CD4-positive, alpha-beta memory T cell (primary cell): ENCODE measurements around the gene CDC25C. TPM values are rescaled to one million over a fixed set of nuclear protein-coding genes. Genes with fewer than 3 reads are reported as not detected.

ENCODE experiments used
- CTCF ChIA-PET: fragments of 350-600 bp; sonication (Branson Sonifier 250); formaldehyde crosslinking; loops from one replicate; lab custom pipeline; 2021; ENCODE audit warnings: inconsistent platforms; ENCODE audit not compliant: partially characterized antibody; lab: Charles Lee
- POLR2A ChIA-PET: fragments of 350-600 bp; sonication (Branson Sonifier 250); formaldehyde crosslinking; loops from one replicate; lab custom pipeline; 2021; ENCODE audit not compliant: partially characterized antibody; lab: Charles Lee
- DNase-seq, 5 donors: peaks; one replicate each; pipeline versions ENCODE4 v3.0.0 to v3.0.0-alpha.2; 2020 to 2022; ENCODE audit warnings: mixed read lengths in 1 of 5
- H3K27ac ChIP-seq: one replicate; pipeline ENCODE4 v1.7.0; 2013; ENCODE audit warnings: low read depth, low read length
- H3K27me3 ChIP-seq: 2 replicates; pipeline ENCODE4 v1.7.0; 2013; ENCODE audit warnings: mild to moderate bottlenecking, low read length, moderate library complexity; ENCODE audit not compliant: insufficient read depth
- H3K36me3 ChIP-seq: 2 replicates; pipeline ENCODE4 v1.7.0; 2013; ENCODE audit warnings: mild to moderate bottlenecking, low read length, moderate library complexity; ENCODE audit not compliant: insufficient read depth
- H3K4me1 ChIP-seq: 2 replicates; pipeline ENCODE4 v1.7.0; 2013; ENCODE audit warnings: mild to moderate bottlenecking, low read length, moderate library complexity; ENCODE audit not compliant: insufficient read depth
- H3K4me3 ChIP-seq, 2 donors: one replicate each; pipeline ENCODE4 v1.7.0; 2013; ENCODE audit warnings: low read length in 2 of 2, mild to moderate bottlenecking in 1 of 2
- H3K9me3 ChIP-seq, 2 donors: one replicate each; pipeline ENCODE4 v1.7.0; 2013; ENCODE audit warnings: low read length in 2 of 2, control low read depth in 1 of 2; ENCODE audit not compliant: control insufficient read depth in 1 of 2
- H3K27ac Mint-ChIP-seq, 7 donors: one replicate each; pipeline ENCODE4 v1.8.0; 2020 to 2021; ENCODE audit warnings: mixed read lengths in 7 of 7, mild to moderate bottlenecking in 6 of 7, inconsistent platforms in 3 of 7, moderate library complexity in 3 of 7
- H3K27me3 Mint-ChIP-seq, 2 donors: one replicate each; pipeline ENCODE4 v1.8.0; 2020 to 2021; ENCODE audit warnings: mixed read lengths in 2 of 2
- H3K36me3 Mint-ChIP-seq, 2 donors: one replicate each; pipeline ENCODE4 v1.8.0; 2020 to 2021; ENCODE audit warnings: mixed read lengths in 2 of 2, inconsistent platforms in 1 of 2, mild to moderate bottlenecking in 1 of 2
- H3K4me1 Mint-ChIP-seq, 4 donors: one replicate each; pipeline ENCODE4 v1.8.0; 2020 to 2021; ENCODE audit warnings: mixed read lengths in 4 of 4, mild to moderate bottlenecking in 1 of 4
- H3K4me3 Mint-ChIP-seq, 8 donors: one replicate each; pipeline ENCODE4 v1.8.0; 2020 to 2021; ENCODE audit warnings: mixed read lengths in 8 of 8, mild to moderate bottlenecking in 7 of 8, moderate library complexity in 6 of 8, inconsistent platforms in 3 of 8
- H3K9me3 Mint-ChIP-seq, 8 donors: one replicate each; pipeline ENCODE4 v1.8.0; 2020 to 2021; ENCODE audit warnings: mixed read lengths in 8 of 8, mild to moderate bottlenecking in 5 of 8, inconsistent platforms in 3 of 8, moderate library complexity in 1 of 8
- intact Hi-C: fragments of 100-400 bp; cut with micrococcal nuclease; formaldehyde crosslinking; loops from one replicate; pipeline ENCODE4 v1.15.1; 2023
- polyA plus RNA-seq, 2 donors: library from polyadenylated mRNA; unstranded; fragments of 300-500 nt; fragmentation: Illumina TruSeq; gene quantifications; one replicate each; pipeline ENCODE4 v1.2.3, GENCODE V29; 2021
- total RNA-seq, 2 experiments: library from RNA; stranded (reverse); gene quantifications; one replicate each; pipeline ENCODE4 v1.2.3, GENCODE V29; 2021

The CDC25C gene
- total and polyA plus RNA-seq, 4 experiments from 2014 or later, result not detected

DNA sequence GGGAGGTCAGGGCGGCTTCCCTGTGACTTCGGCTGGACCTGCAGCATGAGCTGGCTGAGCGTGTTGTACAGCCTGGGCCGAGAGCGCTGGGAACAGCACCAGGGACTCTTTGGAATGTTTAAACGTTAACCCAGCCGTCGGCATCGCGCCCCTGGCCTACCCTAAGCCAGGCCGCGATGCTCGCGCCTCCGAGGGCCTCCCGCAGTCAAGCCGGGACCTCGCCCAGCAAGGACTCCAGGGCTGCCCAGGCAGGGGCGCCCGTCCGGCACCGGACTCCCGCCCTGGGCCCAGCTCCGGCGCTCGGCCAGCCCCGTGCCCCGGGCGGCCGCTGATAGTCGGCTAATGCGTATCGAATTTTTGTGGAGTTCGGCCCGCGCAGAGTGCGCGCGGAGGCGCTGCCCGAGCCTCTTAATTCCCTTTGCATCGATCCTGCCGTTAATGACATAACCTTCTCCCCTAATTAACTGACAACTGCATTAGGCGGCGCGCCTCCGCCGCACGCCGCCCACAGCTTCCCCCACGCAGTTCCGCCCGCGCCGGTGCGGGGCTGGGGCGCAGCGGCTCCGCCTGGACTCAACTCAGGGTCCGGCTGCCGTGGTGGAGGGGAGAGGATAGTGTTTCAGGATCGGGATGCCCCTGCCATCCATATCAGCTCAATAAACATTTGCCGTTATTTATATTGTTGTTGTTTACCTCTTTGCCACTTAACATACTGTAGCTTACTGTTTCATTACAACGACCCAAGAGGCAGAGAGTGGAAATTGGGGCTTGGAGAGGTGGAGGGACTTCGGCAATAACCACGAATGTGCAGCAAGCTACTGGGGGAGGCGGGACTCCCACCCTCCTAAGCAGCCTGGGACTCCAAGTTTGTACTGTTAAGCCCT, 89.7 kb downstream of the CDC25C start:
- H3K27me3 Mint-ChIP-seq, result peaks cover 37 to 45% of the 10 kb centered on the region in 2 donors
- no peak overlapping the region for H3K4me3 ChIP-seq
- POLR2A ChIA-PET, result no interaction called here

DNA sequence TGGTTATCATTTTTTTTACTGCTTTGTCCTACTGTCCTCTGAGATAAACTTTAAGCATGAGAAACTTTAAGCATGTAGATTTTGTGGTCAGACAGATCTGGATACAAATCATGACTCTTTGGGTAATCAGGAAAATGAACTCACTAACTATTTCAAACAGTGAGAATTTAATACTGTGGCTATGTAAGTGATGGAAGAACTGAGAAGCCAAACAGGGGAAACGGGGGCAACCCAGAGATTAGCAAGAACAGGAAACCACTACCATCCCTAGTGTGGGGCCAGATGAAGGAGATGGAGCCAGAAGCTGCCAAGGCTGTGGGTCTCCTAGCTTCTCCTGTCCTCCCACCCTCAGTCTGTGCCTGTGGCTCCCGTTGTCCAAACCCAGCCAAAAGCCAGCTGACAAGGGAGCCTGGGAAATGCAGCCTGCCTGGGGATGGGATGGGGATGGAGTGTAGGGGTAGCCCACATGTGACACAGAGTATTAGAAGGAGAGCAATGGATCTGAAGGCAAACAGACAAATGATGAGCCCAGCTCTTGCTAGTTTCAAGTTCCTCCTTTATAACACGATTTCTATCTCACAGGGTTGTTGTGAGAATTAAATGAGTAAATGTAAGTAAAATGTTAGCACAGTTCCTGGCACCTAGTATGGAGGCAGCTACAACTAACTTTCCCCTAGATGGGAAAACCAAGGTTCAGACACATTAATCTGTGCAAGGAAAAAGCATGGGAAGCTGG, 90.8 kb downstream of the CDC25C start:
- Mint-ChIP-seq H3K27me3 (peaks cover 39 to 49% of the 10 kb centered on the region in 2 donors), H3K36me3 (no peaks in the 10 kb centered on the region), H3K4me1 (peaks cover 10 to 19% (median 14%) of the 10 kb centered on the region in 4 donors), H3K9me3 (no peaks in the 10 kb centered on the region), H3K27ac (no peak overlapping the region), H3K4me3 (peak overlapping the region in 5 of 8 donors; percentile 7 to 83 (median 66))
- Histone ChIP-seq H3K27ac (no peak overlapping the region), H3K4me3 (no peak overlapping the region), H3K36me3 (no peaks in the 10 kb centered on the region), H3K9me3 (no peaks in the 10 kb centered on the region), H3K4me1 (peaks cover 14% of the 10 kb centered on the region), H3K27me3 (peaks cover 23% of the 10 kb centered on the region)
- intact Hi-C loops, result no loop called here
- ChIA-PET CTCF (no interaction called here), POLR2A (no interaction called here)
- DNase-seq, result no peak

More for the DNA sequence above, 89.7 kb downstream of the CDC25C start:
- no peaks in the 10 kb centered on the region for H3K36me3 Mint-ChIP-seq
- no peak overlapping the region for H3K27ac Mint-ChIP-seq
- no peaks in the 10 kb centered on the region for H3K9me3 Mint-ChIP-seq
- intact Hi-C loops, result no loop called here
- peaks cover 14% of the 10 kb centered on the region for H3K4me1 ChIP-seq
- CTCF ChIA-PET, result no interaction called here
- H3K27ac ChIP-seq, result no peak overlapping the region
- H3K9me3 ChIP-seq, result no peaks in the 10 kb centered on the region
- H3K4me1 Mint-ChIP-seq, result peaks cover 10 to 19% (median 14%) of the 10 kb centered on the region in 4 donors
- H3K4me3 Mint-ChIP-seq, result peak overlapping the region in 7 of 8 donors; percentile 43 to 83 (median 65)
- peak in 3 of 5 donors; percentile 6 to 11 (median 9) for DNase-seq
- H3K36me3 ChIP-seq, result no peaks in the 10 kb centered on the region
- peaks cover 23% of the 10 kb centered on the region for H3K27me3 ChIP-seq

DNA sequence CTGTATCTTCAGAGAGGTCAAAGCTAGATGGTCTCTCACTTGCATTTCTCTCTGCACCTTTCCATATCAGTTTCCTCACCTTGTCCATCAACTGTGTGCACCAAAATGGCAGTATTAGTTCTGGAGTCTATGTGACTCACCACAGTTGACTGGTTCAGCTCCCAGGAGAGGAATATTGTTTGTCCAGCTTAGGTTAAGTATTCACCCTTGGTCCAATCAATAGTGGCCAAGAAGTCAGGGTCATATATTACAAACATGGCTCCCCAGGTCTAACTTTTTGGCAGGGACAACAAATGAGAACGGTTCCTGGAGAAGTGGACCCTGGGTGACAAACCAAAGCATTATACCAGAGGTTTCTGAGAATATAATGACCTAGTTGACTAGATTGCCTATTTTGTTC, 93.6 kb downstream of the CDC25C start:
- no peak for DNase-seq
- Histone ChIP-seq H3K9me3 (no peaks in the 10 kb centered on the region), H3K4me1 (peaks cover 14% of the 10 kb centered on the region), H3K27me3 (peaks cover 23% of the 10 kb centered on the region), H3K36me3 (no peaks in the 10 kb centered on the region), H3K4me3 (no peak overlapping the region), H3K27ac (no peak overlapping the region)
- no peaks in the 10 kb centered on the region for H3K36me3 Mint-ChIP-seq
- H3K4me1 Mint-ChIP-seq, result peaks cover 10 to 19% (median 14%) of the 10 kb centered on the region in 4 donors
- intact Hi-C loops, result no loop called here
- POLR2A ChIA-PET, result no interaction called here
- H3K27ac Mint-ChIP-seq, result no peak overlapping the region
- H3K4me3 Mint-ChIP-seq, result no peak overlapping the region
- peaks cover 36 to 37% of the 10 kb centered on the region in 2 donors for H3K27me3 Mint-ChIP-seq
- CTCF ChIA-PET, result no interaction called here
- H3K9me3 Mint-ChIP-seq, result no peaks in the 10 kb centered on the region

Other genes starting within 250 kb of the CDC25C start
- not detected for gene WNT8A, start 247.8 kb downstream of the CDC25C start, total RNA-seq
- under 1 TPM in 1 of 2 donors, not detected in 1; 0.22 TPM for gene WNT8A, start 247.8 kb downstream of the CDC25C start, polyA plus RNA-seq
- gene NME5, start 192.4 kb downstream of the CDC25C start, total RNA-seq, result not detected
- not detected for gene NME5, start 192.4 kb downstream of the CDC25C start, polyA plus RNA-seq
- gene BRD8, start 153.2 kb downstream of the CDC25C start, total RNA-seq, result 10 to 100 TPM; 93.7 to 97.3 TPM
- gene BRD8, start 153.2 kb downstream of the CDC25C start, polyA plus RNA-seq, result 10 to 100 TPM; 18.4 to 28.4 TPM
- not detected for gene KIF20A, start 152.7 kb downstream of the CDC25C start, total RNA-seq
- not detected for gene KIF20A, start 152.7 kb downstream of the CDC25C start, polyA plus RNA-seq
- gene CDC23, start 118.5 kb downstream of the CDC25C start, total RNA-seq, result 10 to 100 TPM; 31.9 to 32.5 TPM
- gene CDC23, start 118.5 kb downstream of the CDC25C start, polyA plus RNA-seq, result 10 to 100 TPM; 25.5 to 26.3 TPM
- not detected for gene GFRA3, start 57.2 kb downstream of the CDC25C start, total RNA-seq
- gene GFRA3, start 57.2 kb downstream of the CDC25C start, polyA plus RNA-seq, result not detected
- 10 to 100 TPM; 19.3 to 20.4 TPM for gene FAM53C, start 6.5 kb upstream of the CDC25C start, total RNA-seq
- 10 to 100 TPM; 17.2 to 18.9 TPM for gene FAM53C, start 6.5 kb upstream of the CDC25C start, polyA plus RNA-seq
- 10 to 100 TPM; 84.7 to 85.6 TPM for gene KDM3B, start 20.9 kb upstream of the CDC25C start, total RNA-seq
- gene KDM3B, start 20.9 kb upstream of the CDC25C start, polyA plus RNA-seq, result 10 to 100 TPM in 1 of 2 donors, 1 to 10 TPM in 1; 4.1 to 16.7 TPM
- gene REEP2, start 107.3 kb upstream of the CDC25C start, total RNA-seq, result not detected
- under 1 TPM in 1 of 2 donors, not detected in 1; 0.57 TPM for gene REEP2, start 107.3 kb upstream of the CDC25C start, polyA plus RNA-seq
- 1 to 10 TPM; 1.1 TPM for gene EGR1, start 133.7 kb upstream of the CDC25C start, total RNA-seq
- gene EGR1, start 133.7 kb upstream of the CDC25C start, polyA plus RNA-seq, result 1 to 10 TPM in 1 of 2 donors, not detected in 1; 1.4 TPM
- gene ETF1, start 211.4 kb upstream of the CDC25C start, total RNA-seq, result 10 to 100 TPM; 42.6 to 46.5 TPM
- 10 to 100 TPM; 31.1 to 45.2 TPM for gene ETF1, start 211.4 kb upstream of the CDC25C start, polyA plus RNA-seq
- gene HSPA9, start 243.6 kb upstream of the CDC25C start, total RNA-seq, result 100 to 1,000 TPM; 144 to 171 TPM
- 100 to 1,000 TPM; 144 to 163 TPM for gene HSPA9, start 243.6 kb upstream of the CDC25C start, polyA plus RNA-seq